ENCODE measurements around the gene ALDH1A1.

ALDH1A1 gene

DNA sequence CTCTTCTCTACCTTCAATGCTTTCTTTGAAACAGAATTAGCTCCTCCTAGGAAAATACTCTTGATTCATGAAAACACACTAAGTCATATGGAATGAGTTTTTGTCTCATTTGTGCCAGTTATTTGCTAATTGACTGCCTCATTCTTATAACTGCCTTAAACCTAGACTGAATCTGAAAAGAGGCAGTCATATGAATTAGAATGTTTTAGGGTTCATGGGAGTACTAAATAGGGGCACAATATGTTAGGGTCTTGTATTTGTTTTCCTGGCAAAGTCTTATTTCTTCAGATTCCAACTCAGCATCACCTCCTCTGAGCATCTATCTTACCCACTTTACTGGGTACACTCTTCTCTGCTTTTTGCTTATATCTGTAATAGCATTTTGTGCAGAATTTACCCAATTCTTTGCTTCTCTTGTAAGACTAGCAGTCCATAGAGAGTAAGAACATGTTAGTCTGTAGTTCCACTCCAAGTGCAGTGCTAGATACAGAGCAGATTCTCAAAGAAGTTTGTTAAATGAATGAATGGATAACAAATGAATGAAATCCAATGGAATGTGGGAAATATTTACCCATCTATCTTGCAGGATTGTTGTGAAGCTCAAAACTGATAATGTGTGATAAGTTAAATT is 43.9 kb upstream of the ALDH1A1 start:
- TF ChIP-seq POLR2AphosphoS5 (IDR thresholded peaks at IDR 0.05; ENCODE audit: low read depth, low read length) (no peak), SIN3A (IDR thresholded peaks at IDR 0.05; ENCODE audit: borderline replicate concordance, insufficient read depth, low read length) (no peak), TAF1 (IDR thresholded peaks at IDR 0.05; ENCODE audit: borderline replicate concordance, insufficient read depth, low read length) (no peak), FOXP2 (optimal IDR thresholded peaks at IDR 0.05; ENCODE audit: borderline replicate concordance, extremely low read depth, extremely low read length, insufficient read depth) (no peak)
- TF ChIP-seq, protein P1, sequence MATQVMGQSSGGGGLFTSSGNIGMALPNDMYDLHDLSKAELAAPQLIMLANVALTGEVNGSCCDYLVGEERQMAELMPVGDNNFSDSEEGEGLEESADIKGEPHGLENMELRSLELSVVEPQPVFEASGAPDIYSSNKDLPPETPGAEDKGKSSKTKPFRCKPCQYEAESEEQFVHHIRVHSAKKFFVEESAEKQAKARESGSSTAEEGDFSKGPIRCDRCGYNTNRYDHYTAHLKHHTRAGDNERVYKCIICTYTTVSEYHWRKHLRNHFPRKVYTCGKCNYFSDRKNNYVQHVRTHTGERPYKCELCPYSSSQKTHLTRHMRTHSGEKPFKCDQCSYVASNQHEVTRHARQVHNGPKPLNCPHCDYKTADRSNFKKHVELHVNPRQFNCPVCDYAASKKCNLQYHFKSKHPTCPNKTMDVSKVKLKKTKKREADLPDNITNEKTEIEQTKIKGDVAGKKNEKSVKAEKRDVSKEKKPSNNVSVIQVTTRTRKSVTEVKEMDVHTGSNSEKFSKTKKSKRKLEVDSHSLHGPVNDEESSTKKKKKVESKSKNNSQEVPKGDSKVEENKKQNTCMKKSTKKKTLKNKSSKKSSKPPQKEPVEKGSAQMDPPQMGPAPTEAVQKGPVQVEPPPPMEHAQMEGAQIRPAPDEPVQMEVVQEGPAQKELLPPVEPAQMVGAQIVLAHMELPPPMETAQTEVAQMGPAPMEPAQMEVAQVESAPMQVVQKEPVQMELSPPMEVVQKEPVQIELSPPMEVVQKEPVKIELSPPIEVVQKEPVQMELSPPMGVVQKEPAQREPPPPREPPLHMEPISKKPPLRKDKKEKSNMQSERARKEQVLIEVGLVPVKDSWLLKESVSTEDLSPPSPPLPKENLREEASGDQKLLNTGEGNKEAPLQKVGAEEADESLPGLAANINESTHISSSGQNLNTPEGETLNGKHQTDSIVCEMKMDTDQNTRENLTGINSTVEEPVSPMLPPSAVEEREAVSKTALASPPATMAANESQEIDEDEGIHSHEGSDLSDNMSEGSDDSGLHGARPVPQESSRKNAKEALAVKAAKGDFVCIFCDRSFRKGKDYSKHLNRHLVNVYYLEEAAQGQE (IDR thresholded peaks at IDR 0.05; ENCODE audit: insufficient read depth in 1 of 2, low read depth in 2 of 2, low read length in 2 of 2): no peak

DNA sequence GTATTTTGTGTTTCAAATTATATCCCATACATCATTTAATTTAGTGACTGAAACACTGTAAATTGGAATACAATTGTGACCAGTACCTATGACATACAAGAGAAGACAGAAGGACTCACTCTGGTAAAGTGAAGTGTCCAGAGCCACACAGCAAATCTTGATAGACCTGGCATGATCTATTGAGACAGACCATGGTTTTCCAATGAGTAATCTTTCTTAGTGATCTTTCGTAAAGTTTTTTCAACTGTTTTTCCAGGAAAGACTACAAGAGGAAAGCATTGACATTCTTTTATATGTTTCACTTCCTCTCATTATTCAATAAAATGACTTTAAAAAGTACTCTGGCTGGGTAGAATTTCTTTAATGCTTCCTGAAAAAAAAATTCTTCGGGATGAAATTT is 43.3 kb upstream of the ALDH1A1 start:
- no peak for TF ChIP-seq SIN3A (IDR thresholded peaks at IDR 0.05; ENCODE audit: borderline replicate concordance, insufficient read depth, low read length)
- TF ChIP-seq FOXP2 (optimal IDR thresholded peaks at IDR 0.05; ENCODE audit: borderline replicate concordance, extremely low read depth, extremely low read length, insufficient read depth): no peak
- TF ChIP-seq TAF1 (IDR thresholded peaks at IDR 0.05; ENCODE audit: borderline replicate concordance, insufficient read depth, low read length): no peak
- no peak for TF ChIP-seq POLR2AphosphoS5 (IDR thresholded peaks at IDR 0.05; ENCODE audit: low read depth, low read length)
- TF ChIP-seq, protein P1 (IDR thresholded peaks at IDR 0.05; ENCODE audit: insufficient read depth in 1 of 2, low read depth in 2 of 2, low read length in 2 of 2): no peak

DNA sequence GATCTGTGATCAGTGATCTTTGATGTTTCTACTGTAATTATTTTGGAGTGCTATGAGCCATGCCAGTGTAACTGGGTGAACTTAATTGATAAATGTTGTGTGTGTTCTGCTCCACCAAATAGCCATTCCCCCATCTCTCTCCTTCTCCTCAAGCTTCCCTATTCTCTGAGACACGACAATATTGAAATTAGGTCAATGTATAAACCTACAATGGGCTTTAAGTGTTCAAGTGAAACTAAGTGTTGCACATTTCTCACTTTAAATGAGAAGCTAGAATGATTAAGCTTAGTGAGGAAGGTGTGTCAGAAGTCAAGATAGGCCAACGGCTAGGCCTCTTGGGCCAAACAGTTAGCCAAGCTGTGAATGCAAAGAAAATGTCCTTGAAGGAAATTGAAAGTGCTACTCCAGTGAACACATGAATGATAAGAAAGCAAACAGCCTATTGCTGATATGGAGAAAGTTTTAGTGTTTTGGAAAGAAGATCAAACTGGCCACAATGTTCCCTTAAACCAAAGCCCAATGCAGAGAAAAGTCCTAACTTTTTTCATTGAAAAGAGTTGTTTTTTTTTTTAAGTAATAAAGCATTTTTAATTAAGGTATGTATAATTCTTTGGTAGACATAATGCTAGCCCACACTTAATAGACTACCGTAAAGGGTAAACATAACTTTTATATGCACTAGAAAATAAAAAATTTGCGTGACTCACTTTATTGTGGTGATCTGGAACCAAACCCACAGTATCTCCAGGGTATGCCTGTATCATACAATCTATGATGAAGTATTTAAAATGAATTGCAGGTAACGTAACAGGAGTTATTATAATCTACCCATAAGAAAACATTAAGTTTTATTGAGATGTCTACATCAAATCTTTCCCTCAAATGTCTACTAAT is 42.5 kb upstream of the ALDH1A1 start:
- TF ChIP-seq SIN3A (IDR thresholded peaks at IDR 0.05; ENCODE audit: borderline replicate concordance, insufficient read depth, low read length): no peak
- TF ChIP-seq TAF1 (IDR thresholded peaks at IDR 0.05; ENCODE audit: borderline replicate concordance, insufficient read depth, low read length): no peak
- TF ChIP-seq POLR2AphosphoS5 (IDR thresholded peaks at IDR 0.05; ENCODE audit: low read depth, low read length): no peak

DNA sequence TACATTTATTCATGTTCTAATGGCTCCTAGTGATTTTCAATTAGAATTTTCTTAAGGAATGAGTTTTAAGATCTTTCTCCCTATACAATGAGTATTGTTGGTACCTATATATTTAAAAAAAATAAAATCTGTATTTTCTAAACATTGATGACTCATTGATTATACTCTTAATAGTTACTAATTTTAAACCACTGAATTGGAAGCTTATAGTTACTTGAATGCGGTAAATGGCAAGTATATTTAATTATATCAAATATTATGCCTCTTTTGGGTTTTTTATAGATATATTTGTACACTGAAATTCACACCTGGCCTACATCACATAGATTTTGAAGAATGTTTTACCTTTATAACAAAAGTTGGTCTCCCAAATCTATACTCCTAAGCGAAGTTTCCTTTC is 38.9 kb upstream of the ALDH1A1 start:
- TF ChIP-seq SIN3A (IDR thresholded peaks at IDR 0.05; ENCODE audit: borderline replicate concordance, insufficient read depth, low read length): no peak

DNA sequence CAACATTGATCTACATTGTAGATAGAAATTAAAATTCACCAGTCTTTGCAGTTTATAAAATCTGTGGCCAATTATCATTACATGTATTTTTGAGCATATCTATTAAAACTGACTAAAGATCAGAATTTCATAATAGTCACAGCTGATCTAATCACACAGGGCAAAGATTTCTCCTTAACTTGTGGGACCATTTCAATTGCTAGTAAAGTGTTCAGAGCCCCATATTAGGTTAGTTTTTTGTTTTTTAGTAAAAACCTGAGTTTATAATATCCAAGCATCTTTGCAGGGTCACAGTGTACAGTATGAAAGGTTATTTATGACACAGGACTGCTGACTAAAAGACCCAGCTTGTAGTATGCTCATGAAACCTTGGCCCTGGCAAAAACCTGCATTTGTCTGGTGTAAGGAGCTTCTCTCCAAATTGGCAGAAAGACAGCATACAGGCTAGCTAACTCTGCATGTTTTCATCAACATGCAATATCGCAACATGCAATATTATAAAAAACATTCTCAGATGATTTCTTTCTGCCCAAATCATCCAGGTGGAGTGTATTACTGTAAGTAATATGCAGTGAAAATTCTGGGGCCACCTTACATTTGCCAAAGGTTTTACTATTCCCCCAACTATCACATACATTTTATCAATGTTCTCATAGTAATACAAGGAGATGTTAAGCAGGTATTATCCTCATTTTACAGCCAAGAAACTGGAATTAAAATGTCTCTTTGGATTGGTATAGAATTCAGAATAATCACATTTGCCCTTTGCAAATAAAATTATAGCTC is 37.7 kb upstream of the ALDH1A1 start:
- TF ChIP-seq TAF1 (IDR thresholded peaks at IDR 0.05; ENCODE audit: borderline replicate concordance, insufficient read depth, low read length) (no peak), FOXP2 (optimal IDR thresholded peaks at IDR 0.05; ENCODE audit: borderline replicate concordance, extremely low read depth, extremely low read length, insufficient read depth) (no peak), POLR2AphosphoS5 (IDR thresholded peaks at IDR 0.05; ENCODE audit: low read depth, low read length) (no peak), SIN3A (IDR thresholded peaks at IDR 0.05; ENCODE audit: borderline replicate concordance, insufficient read depth, low read length) (no peak)
- TF ChIP-seq, protein P1 (IDR thresholded peaks at IDR 0.05; ENCODE audit: insufficient read depth in 1 of 2, low read depth in 2 of 2, low read length in 2 of 2): no peak
